Measurements from ENCODE around the gene ACO2. TPM values are rescaled to one million over a fixed set of nuclear protein-coding genes. Genes with fewer than 3 reads are reported as not detected.

ACO2 gene
- total and polyA plus RNA-seq, 10 of the 15 experiments (the other 5 are each of a cell fraction or from before 2014, with no cell fraction given): 21.4 to 214 (median 88.5) TPM

GRCh38 chr22:41481925-41482318 lies 13.0 kb downstream of the ACO2 start:
- BruUV-seq (replicated peaks): no TSS peak
- TF ChIP-seq FOXM1 (IDR thresholded peaks at IDR 0.05; ENCODE audit: low read depth, low read length): no peak
- TF ChIP-seq CREM (IDR thresholded peaks at IDR 0.05; ENCODE audit: low read depth): no peak
- no peak for TF ChIP-seq SIN3A (IDR thresholded peaks at IDR 0.05; ENCODE audit: low read depth, low read length)
- no peak for TF ChIP-seq SKIL (IDR thresholded peaks at IDR 0.05; ENCODE audit: low read depth, poor library complexity, severe bottlenecking)
- TF ChIP-seq IKZF2 (IDR thresholded peaks at IDR 0.05): no peak
- TF ChIP-seq ZNF592 (IDR thresholded peaks at IDR 0.05): no peak
- TF ChIP-seq E4F1 (IDR thresholded peaks at IDR 0.05; ENCODE audit: borderline replicate concordance, partially characterized antibody): no peak
- no peak for TF ChIP-seq FOXK2 (IDR thresholded peaks at IDR 0.05)
- no peak for TF ChIP-seq RUNX3 (IDR thresholded peaks at IDR 0.05; ENCODE audit: low read length)
- TF ChIP-seq SRF (IDR thresholded peaks at IDR 0.05; ENCODE audit: low read depth in 2 of 2, low read length in 2 of 2): no peak
- no peak for TF ChIP-seq MEF2A (IDR thresholded peaks at IDR 0.05; ENCODE audit: insufficient read depth, low read depth, low read length)
- no peak for TF ChIP-seq ETV6 (conservative IDR thresholded peaks at IDR 0.05 in 1 of 2, IDR thresholded peaks at IDR 0.05 in 1 of 2; ENCODE audit: borderline replicate concordance in 1 of 2, low read depth in 1 of 2)
- in situ Hi-C loops (cut with MboI): no loop called here
- Histone ChIP-seq H3K4me2 (ENCODE audit: control insufficient read depth, insufficient read depth) (peak overlapping the region; percentile 26; the same call in 1 of the 2 replicates), H3K36me3 (ENCODE audit: control insufficient read depth in 2 of 2, insufficient read depth in 2 of 2, low read length in 1 of 2) (peaks cover 0 to 6% of the 10 kb centered on the region in 2 experiments; a peak in 2 of 4 replicates), H4K20me1 (ENCODE audit: control insufficient read depth, insufficient read depth) (no peaks in the 10 kb centered on the region), H3K9ac (ENCODE audit: control insufficient read depth, insufficient read depth, low read length) (no peak overlapping the region; the same call in 1 of the 2 replicates), H3K4me1 (ENCODE audit: control insufficient read depth, insufficient read depth, low read length) (peaks cover 53% of the 10 kb centered on the region), H3K27ac (ENCODE audit: control insufficient read depth, insufficient read depth) (peak overlapping the region; percentile 23; the same call in 1 of the 2 replicates), H3K27me3 (replicated peaks in 1 of 2; ENCODE audit: control insufficient read depth in 2 of 2, insufficient read depth in 2 of 2, low read length in 1 of 2) (no peaks in the 10 kb centered on the region), H2AFZ (ENCODE audit: control insufficient read depth, low read depth, low read length) (no peak overlapping the region), H3K4me3 (no peak overlapping the region), H3K9me3 (replicated peaks; ENCODE audit: control insufficient read depth, insufficient read depth, low read length) (no peaks in the 10 kb centered on the region), H3K79me2 (ENCODE audit: control insufficient read depth, insufficient read depth, low read length) (peaks cover 79% of the 10 kb centered on the region)
- 8% methylated on average over 5 of the region's 5 CpGs for WGBS (ENCODE audit: insufficient coverage, insufficient replicate concordance, low lambda C conversion rate, missing lambda C conversion rate)
- intact Hi-C loops (cut with micrococcal nuclease; ENCODE audit: unreplicated experiment): no loop called here
- no peak for FAIRE-seq
- POLR2A ChIA-PET: interaction anchor here (1.9 to 9.0 kb wide), 3 partner anchors 11 to 34 kb away, joined by 5 to 122 read pairs (median 10); partner anchors contain the start of genes ACO2, PHF5A and TOB2
- RAD21 ChIA-PET (ENCODE audit: unreplicated experiment): interaction anchor here (0.7 to 2.6 kb wide), 5 partner anchors 11 to 78 kb away, joined by 3 to 13 read pairs (median 4); partner anchors contain the start of genes ACO2 and PHF5A
- SMC1A ChIA-PET (ENCODE audit: uncharacterized antibody, unreplicated experiment): interaction anchor here (1.0 to 6.5 kb wide), 5 partner anchors 10 to 72 kb away, joined by 3 to 59 read pairs (median 4); partner anchors contain the start of genes ACO2 and PHF5A
- no peak for DNase-seq (ENCODE audit: low read depth, low spot score)
- CTCF ChIA-PET: interaction anchor here (0.6 to 1.9 kb wide), 5 partner anchors 10 to 81 kb away, joined by 3 to 6 read pairs (median 5); no protein-coding TSS in a partner anchor
- ATAC-seq: no peak

Measured in GM12878 (cell line).